CD4-positive, alpha-beta T cell treated with Interleukin-1 beta for 1 hour (primary cell): Measurements from ENCODE around the gene GMPR.

Experiments used
- DNase-seq, 2 donors: peaks; one replicate each; pipeline ENCODE4 v3.0.0-alpha.2; 2020 to 2022

GMPR gene

GRCh38 chr6:16274885-16275589 is 36.6 kb downstream of the GMPR start:
- DNase-seq = no peak

- peak in 1 of 2 donors; percentile 6 for DNase-seq
Measured at GRCh38 chr6:16277101-16277981, 39.0 kb downstream of the GMPR start.

- DNase-seq = no peak
Measured at GRCh38 chr6:16278048-16278724, 39.8 kb downstream of the GMPR start.

- DNase-seq = no peak
Measured at GRCh38 chr6:16278750-16279149, 40.4 kb downstream of the GMPR start.

GRCh38 chr6:16279243-16279642 is 40.9 kb downstream of the GMPR start:
- DNase-seq = no peak

GRCh38 chr6:16282370-16282769 is 44.0 kb downstream of the GMPR start:
- DNase-seq = no peak

- DNase-seq = no peak
Measured at GRCh38 chr6:16284472-16284871, 46.1 kb downstream of the GMPR start.

GRCh38 chr6:16285467-16286150 is 47.2 kb downstream of the GMPR start:
- DNase-seq = no peak

- DNase-seq = peak in 1 of 2 donors; percentile 7
Measured at GRCh38 chr6:16286151-16286522, 47.8 kb downstream of the GMPR start.

- no peak for DNase-seq
Measured at GRCh38 chr6:16288163-16288562, 49.8 kb downstream of the GMPR start.

- DNase-seq = no peak
Measured at GRCh38 chr6:16291739-16292138, 53.4 kb downstream of the GMPR start.

- no peak for DNase-seq
Measured at GRCh38 chr6:16292432-16292831, 54.0 kb downstream of the GMPR start.

- no peak for DNase-seq
Measured at GRCh38 chr6:16292942-16293341, 54.6 kb downstream of the GMPR start.

GRCh38 chr6:16294371-16294770 is 56.0 kb downstream of the GMPR start:
- DNase-seq = no peak

- DNase-seq = no peak
Measured at GRCh38 chr6:16295060-16295459, 56.7 kb downstream of the GMPR start.

- DNase-seq = no peak
Measured at GRCh38 chr6:16295471-16295870, 57.1 kb downstream of the GMPR start.

GRCh38 chr6:16296061-16296670 is 57.8 kb downstream of the GMPR start:
- no peak for DNase-seq

GRCh38 chr6:16299861-16300260 is 61.5 kb downstream of the GMPR start:
- DNase-seq = no peak

- DNase-seq = no peak
Measured at GRCh38 chr6:16301511-16301910, 63.1 kb downstream of the GMPR start.

- no peak for DNase-seq
Measured at GRCh38 chr6:16302721-16303552, 64.5 kb downstream of the GMPR start.

GRCh38 chr6:16305246-16305725 is 66.9 kb downstream of the GMPR start:
- DNase-seq = peak in 1 of 2 donors; percentile 50
